Stimulated activated CD4-positive, alpha-beta T cell treated with anti-CD3 and anti-CD28 coated beads, Interleukin-12 subunit alpha, Interleukin-12 subunit beta, amount 100 ng/mL, for 48 hours (primary cell): ENCODE data around the gene LCN2.
"Not testable (repeated sequence)": the region's sequence is repeated elsewhere in the genome, so short reads cannot be mapped to it uniquely, and the experiment has no call there.

ENCODE experiments used
- DNase-seq, 3 donors: peaks; one replicate each; pipeline ENCODE4 v3.0.0-alpha.2; 2020; ENCODE audit warnings: low read depth in 2 of 3, low spot score in 1 of 3

The LCN2 gene

DNA sequence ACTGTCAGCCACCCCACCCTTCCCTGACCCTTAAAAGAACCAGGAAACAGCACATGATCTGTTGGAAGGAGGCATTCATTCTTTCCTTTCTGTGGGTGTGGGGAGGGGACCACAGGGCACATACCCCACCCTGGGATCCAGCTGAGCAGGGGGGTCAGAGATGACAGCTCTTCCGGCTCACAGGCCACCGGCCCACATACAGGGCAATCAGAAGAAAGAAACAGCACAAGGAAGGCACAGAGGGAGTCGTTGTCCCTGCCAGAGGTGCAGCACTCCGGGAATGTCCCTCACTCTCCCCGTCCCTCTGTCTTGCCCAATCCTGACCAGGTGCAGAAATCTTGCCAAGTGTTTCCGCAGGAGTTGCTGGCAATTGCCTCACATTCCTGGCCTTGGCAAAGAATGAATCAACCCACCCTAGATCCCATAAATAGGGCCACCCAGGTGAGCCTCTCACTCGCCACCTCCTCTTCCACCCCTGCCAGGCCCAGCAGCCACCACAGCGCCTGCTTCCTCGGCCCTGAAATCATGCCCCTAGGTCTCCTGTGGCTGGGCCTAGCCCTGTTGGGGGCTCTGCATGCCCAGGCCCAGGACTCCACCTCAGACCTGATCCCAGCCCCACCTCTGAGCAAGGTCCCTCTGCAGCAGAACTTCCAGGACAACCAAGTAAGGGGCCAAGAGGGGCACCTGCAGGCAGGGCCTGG, at the start of gene LCN2:
LCN2 (plus strand) TSS at position 453 of the 701 bp plus-strand sequence; CDS start at position 526, 73 bp downstream.
- DNase-seq = no peak

DNA sequence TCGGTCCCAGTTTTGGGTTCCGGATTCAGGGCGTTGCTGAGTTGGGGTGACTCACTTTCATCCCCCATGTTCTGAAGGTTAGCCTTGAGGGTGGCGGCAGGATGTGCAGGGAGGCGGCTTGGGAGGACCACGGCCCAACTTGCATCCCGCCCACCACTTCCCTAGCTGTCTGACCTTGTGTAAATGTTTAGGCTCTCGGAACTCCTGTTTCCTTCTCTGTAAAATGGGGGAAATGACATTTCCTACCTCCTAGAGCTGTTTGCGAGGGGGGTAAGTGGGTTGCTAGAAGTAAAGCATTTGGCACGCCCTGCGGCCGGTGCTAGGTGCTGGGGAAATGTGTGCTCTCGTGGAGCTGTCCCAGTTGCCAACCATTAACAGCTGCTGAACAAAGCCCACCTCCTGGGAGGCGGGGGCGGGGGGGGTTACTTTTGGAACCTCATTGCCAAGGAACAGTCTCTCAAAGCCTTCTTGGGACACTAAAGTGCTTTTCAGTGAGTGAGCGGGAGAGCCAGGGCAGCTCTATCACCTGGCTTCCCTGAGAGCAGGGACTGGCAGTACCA, 49.2 kb upstream of the LCN2 start:
- DNase-seq = no peak

DNA sequence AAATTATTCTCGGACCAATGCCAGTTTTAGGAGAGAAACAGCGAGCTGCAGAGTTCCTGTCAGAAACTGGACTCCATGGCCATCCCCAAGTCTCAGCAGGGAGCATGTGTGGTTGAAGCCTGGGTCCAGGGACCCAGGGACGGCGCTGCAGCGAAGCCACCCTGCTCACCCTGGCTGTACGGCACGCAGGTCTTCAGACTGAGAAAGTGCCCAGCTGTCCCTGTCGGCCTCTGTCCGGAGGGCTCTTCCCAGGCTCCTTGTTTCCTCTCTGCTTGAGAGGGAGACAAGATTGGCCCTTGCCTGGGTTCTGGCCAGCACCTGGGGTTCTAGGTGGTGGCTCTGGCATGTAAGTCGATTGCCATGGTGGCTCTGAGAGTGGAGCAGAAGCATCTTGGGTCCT, 48.7 kb upstream of the LCN2 start:
- DNase-seq = no peak

DNA sequence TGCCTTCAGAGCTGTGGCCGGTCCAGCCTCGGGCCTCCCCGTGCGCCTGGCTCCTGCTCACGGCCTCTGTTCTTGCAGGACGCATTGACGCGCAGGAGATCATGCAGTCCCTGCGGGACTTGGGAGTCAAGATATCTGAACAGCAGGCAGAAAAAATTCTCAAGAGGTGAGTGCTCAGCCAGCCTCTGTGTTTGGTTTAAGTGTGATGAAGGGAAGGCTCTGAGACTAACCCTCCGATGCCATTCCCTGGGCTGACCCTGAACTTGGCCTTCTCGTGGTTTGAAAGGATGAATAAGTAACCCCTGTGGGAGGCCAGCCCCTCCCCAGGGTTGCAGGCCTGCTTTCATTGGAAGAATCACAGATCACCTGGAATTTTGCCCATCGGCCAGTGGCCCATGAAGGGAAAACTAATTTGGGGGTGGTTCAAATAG, 48.0 kb upstream of the LCN2 start:
- no peak for DNase-seq

DNA sequence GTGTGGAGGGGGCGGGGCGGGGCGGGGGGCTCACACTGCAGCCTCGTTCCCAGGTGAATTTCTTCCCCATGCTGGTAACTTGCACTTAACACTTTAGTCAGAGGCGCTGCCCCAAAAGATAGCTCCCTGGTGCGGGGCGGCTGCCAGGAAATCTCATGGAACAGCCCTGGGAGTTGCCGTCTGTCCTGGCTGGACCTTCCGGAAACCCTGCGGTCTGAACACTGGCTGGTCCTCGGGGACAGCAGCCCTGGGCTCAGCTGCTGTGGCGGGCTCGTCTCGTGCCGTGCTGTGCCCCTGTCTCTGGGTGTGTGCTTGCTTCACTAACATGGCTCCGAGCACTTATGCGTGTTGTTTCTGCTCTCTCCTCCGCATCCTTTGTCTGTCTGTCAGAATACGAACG, 47.6 kb upstream of the LCN2 start:
- DNase-seq = no peak

DNA sequence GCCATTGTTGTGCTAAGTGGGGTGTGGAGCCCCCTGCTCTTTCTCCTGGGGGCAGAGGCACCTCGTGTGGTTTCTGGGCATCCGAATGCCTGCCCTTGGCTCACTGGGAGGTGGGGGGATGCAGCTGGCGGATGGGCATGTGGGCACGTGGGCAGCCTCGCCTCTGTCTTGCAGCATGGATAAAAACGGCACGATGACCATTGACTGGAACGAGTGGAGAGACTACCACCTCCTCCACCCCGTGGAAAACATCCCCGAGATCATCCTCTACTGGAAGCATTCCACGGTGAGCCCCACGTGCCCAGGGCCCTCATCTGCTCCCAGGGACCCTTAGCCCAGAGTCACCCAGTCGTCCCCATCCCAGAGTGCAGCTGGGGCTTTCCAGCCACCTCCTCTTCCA, 47.1 kb upstream of the LCN2 start:
- no peak for DNase-seq

DNA sequence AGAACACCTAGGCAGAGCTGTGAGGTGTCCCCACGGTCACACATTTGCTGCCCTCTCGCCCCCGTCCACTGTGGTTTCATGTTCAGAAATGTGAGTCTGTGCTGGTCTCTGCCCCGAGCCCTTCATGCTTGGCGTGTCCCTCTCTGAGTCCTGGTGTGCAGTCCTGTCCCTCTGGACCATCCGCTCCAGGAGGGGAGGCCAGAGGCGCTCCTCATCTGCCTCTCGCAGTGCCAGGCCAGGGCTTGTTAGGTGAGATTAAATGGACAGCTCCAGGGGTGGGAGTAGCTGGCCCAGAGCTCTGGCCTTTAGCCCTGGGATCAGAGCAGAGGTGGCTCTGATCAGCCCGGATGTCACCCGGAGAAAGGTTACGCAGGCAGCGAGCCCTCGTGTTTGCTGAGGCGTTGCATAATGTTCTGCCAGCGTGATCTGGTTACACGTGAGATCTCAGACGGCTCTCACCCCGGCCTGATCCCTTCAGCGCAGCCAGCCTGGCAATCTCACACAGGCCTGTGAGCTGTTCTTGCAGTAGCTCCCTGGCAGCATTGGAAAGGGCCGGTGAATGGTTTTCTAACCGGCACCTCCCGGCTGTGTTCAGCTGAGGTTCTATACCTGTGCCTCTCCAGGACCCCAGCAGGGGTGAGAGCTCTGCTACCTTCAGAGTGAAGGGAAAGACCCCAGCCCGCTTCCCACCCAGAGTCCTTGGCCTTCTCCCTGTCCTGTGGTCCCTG, 46.2 kb upstream of the LCN2 start:
- DNase-seq = no peak

DNA sequence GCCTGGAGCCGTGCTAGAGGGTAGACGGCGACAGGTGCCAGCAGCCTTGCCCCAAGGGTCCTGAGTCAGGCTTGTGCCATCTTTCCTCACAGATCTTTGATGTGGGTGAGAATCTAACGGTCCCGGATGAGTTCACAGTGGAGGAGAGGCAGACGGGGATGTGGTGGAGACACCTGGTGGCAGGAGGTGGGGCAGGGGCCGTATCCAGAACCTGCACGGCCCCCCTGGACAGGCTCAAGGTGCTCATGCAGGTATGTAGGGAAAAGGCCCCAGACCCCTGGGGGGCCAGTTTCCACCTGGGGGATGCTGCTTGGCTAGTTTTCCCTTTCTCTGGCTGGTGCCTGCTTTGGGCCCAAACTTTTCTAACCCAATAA, 45.7 kb upstream of the LCN2 start:
- no peak for DNase-seq

DNA sequence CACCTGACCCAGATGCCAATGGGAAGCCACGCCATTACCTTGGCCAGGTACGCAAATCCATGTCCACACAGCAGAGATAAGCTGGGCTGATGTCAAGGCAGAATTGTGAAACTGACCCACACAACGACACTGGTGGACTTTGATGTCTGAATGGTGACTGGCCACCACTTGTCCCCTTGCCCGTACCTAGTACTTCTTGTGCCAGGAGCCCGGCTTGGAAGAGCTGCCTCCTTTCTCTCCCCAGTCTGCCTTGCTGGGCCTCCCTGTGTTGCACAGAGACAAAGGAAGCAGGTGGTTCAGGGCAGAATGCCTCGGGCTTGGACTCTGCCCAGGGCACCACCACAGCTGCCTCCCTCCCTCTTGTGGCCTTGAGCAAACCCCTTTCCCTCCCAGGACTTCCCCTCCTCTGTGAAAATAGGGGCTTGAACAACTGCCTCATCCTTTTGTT, 45.1 kb upstream of the LCN2 start:
- no peak for DNase-seq

DNA sequence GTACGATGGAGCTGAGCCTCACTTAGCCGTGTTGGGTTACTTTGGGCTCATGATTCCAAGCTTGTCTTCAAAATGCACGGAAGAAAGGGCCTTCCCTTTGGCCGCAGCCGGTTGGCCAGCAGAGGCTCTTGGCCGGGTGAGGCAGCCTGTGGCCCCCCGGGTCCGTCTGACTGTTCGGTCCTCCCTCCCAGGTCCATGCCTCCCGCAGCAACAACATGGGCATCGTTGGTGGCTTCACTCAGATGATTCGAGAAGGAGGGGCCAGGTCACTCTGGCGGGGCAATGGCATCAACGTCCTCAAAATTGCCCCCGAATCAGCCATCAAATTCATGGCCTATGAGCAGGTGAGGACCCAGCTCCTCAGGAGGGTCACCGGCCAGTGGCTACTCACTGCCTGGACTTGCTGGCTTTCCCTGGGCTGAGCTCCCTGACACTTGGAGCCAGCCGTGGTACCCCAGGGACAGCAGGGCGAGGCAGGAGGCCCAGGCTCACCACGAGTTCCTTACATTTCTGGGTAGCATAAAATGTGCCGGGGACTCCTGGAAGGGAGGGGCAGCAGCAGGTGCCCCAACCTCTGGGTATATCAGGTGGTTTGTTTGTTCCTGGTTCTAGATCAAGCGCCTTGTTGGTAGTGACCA, 43.6 kb upstream of the LCN2 start:
- no peak for DNase-seq

DNA sequence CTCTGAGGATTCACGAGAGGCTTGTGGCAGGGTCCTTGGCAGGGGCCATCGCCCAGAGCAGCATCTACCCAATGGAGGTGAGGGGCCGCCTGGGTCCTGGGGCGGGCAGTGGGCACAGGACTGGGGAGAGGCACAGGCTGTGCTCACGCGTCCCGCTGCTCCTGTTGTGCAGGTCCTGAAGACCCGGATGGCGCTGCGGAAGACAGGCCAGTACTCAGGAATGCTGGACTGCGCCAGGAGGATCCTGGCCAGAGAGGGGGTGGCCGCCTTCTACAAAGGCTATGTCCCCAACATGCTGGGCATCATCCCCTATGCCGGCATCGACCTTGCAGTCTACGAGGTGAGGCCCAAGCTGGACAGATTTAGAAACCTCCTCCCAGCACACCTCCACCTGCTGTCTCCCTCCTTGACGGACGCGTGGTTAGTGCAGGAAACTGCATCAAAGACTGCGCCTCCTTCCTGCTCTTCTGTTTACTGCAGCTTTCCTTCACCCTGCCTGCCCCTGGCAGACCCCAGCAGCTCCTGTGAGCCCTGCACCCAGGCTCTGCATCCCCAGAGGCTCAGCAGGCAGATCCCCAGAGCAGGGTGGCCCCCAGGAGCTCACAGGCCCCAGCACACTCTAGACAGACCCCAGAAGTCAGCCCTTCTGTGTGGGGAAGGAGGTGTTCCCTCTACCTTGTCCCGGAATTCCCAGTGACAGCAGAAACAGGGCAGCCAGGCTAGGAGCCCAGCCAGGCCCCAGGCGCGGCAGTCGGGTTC, 42.9 kb upstream of the LCN2 start:
- DNase-seq = no peak

DNA sequence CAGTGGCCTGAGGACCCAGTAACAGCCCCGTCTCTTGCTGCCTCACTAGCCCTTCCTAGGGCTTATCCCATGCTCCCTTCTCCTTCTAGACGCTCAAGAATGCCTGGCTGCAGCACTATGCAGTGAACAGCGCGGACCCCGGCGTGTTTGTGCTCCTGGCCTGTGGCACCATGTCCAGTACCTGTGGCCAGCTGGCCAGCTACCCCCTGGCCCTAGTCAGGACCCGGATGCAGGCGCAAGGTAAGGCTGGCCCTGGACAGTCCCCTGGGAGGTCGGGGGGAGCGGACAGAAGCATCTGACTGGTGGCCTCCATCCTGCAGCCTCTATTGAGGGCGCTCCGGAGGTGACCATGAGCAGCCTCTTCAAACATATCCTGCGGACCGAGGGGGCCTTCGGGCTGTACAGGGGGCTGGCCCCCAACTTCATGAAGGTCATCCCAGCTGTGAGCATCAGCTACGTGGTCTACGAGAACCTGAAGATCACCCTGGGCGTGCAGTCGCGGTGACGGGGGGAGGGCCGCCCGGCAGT, 42.2 kb upstream of the LCN2 start:
- DNase-seq = no peak

DNA sequence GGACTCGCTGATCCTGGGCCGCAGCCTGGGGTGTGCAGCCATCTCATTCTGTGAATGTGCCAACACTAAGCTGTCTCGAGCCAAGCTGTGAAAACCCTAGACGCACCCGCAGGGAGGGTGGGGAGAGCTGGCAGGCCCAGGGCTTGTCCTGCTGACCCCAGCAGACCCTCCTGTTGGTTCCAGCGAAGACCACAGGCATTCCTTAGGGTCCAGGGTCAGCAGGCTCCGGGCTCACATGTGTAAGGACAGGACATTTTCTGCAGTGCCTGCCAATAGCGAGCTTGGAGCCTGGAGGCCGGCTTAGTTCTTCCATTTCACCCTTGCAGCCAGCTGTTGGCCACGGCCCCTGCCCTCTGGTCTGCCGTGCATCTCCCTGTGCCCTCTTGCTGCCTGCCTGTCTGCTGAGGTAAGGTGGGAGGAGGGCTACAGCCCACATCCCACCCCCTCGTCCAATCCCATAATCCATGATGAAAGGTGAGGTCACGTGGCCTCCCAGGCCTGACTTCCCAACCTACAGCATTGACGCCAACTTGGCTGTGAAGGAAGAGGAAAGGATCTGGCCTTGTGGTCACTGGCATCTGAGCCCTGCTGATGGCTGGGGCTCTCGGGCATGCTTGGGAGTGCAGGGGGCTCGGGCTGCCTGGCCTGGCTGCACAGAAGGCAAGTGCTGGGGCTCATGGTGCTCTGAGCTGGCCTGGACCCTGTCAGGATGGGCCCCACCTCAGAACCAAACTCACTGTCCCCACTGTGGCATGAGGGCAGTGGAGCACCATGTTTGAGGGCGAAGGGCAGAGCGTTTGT, 41.6 kb upstream of the LCN2 start:
- DNase-seq = no peak

DNA sequence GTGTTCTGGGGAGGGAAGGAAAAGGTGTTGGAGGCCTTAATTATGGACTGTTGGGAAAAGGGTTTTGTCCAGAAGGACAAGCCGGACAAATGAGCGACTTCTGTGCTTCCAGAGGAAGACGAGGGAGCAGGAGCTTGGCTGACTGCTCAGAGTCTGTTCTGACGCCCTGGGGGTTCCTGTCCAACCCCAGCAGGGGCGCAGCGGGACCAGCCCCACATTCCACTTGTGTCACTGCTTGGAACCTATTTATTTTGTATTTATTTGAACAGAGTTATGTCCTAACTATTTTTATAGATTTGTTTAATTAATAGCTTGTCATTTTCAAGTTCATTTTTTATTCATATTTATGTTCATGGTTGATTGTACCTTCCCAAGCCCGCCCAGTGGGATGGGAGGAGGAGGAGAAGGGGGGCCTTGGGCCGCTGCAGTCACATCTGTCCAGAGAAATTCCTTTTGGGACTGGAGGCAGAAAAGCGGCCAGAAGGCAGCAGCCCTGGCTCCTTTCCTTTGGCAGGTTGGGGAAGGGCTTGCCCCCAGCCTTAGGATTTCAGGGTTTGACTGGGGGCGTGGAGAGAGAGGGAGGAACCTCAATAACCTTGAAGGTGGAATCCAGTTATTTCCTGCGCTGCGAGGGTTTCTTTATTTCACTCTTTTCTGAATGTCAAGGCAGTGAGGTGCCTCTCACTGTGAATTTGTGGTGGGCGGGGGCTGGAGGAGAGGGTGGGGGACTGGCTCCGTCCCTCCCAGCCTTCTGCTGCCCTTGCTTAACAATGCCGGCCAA, 40.8 kb upstream of the LCN2 start:
- DNase-seq = no peak

DNA sequence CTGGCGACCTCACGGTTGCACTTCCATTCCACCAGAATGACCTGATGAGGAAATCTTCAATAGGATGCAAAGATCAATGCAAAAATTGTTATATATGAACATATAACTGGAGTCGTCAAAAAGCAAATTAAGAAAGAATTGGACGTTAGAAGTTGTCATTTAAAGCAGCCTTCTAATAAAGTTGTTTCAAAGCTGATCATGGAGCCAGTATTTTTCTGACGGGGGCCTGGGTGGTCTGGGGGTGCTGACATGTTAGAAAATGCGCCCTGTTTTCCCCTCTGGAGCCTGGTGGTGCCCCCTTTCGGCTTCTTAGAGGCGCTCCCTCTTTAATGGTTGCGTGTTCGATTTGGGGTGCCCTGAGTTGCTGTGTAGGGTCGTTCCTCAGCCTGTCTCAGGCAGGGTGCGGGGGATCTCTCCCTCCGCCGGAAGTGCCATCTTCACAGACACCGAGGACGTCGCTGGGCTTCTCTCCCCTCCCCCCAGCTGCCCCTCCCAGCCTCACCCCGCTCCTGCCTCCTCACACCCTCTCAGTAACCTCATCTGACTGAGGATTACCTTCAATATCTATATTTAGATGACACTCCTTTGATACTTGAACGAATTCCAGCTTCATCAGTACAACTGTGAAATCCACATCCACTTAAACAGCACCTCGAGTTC, 40.1 kb upstream of the LCN2 start:
- no peak for DNase-seq

DNA sequence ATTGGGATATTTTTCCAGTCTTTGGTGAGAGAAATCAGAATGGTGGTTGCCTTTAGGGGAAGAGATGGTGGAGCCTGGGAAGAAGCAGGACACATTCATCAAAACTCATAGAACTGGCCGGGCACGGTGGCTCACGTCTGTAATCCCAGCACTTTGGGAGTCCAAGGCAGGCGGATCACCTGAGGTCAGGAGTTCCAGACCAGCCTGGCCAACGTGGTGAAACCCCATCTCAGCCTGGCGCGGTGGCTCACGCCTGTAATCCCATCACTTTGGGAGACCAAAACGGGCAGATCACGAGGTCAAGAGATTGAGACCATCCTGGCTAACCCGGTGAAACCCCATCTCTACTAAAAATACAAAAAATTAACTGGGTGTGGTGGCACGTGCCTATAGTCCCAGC, 37.5 kb upstream of the LCN2 start:
- DNase-seq = not testable (repeated sequence)

DNA sequence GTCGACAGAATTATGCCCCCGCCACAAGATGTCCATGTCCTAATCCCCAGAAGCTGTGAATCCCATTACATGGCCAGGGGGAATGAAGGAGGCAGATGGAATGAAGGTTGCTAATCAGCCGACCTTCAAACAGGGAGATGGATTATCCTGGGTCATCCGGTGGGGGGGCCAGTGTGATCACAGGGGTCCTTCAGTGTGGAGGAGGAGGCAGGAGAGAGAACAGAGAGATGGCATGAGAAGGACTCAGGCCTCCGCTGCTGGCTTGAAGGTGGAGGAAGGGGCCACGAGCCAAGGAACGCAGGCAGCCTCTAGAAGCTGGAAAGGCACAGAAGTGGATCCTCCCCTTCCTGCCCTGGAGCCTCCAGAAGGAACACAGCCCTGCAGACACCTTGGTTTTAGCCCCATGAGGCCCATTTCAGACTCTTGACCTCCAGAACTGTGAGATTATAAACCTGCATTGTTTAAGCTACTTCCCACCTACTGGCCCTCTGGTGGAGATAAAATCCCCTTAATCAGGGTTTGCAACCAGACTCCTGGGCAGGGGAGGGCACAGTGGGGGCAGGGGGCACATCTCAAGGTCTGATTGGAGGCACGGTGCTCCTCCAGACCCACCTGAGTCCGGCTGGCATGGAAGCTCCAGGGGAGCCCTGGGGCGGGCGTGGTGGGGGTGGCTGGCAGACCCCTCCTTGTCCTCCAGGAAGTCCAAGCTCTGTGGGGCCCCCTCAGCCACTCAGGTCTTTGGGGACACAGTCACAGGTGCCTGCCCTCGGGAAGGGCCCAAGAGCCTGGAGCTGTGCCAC, 35.5 kb upstream of the LCN2 start:
- DNase-seq = no peak
